Skeletal muscle satellite cell (primary cell): ENCODE data around the gene CFAP45.

Source experiments
- H3K27me3 ChIP-seq: 2 replicates; pipeline ENCODE4 v1.7.0; 2013; ENCODE audit warnings: low read length; ENCODE audit not compliant: control insufficient read depth, insufficient read depth
- H3K36me3 ChIP-seq: 2 replicates; pipeline ENCODE4 v1.7.0; 2013; ENCODE audit warnings: mild to moderate bottlenecking, control low read depth, low read length; ENCODE audit not compliant: insufficient read depth
- H3K4me1 ChIP-seq: 2 replicates; pipeline ENCODE4 v1.7.0; 2013; ENCODE audit warnings: low read length; ENCODE audit not compliant: control insufficient read depth, insufficient read depth
- H3K4me2 ChIP-seq: 2 replicates; pipeline ENCODE4 v1.7.0; 2013; ENCODE audit warnings: mild to moderate bottlenecking, low read length
- H3K4me3 ChIP-seq: 2 replicates; pipeline ENCODE4 v1.7.0; 2013; ENCODE audit warnings: low read length
- H3K9ac ChIP-seq: 2 replicates; pipeline ENCODE4 v1.7.0; 2013; ENCODE audit warnings: mild to moderate bottlenecking, low read depth, low read length, moderate library complexity
- H3K9me3 ChIP-seq: replicated peaks from 2 replicates; pipeline ENCODE4 v1.7.0; 2013; ENCODE audit warnings: mild to moderate bottlenecking, control low read depth, low read length

The CFAP45 gene

DNA sequence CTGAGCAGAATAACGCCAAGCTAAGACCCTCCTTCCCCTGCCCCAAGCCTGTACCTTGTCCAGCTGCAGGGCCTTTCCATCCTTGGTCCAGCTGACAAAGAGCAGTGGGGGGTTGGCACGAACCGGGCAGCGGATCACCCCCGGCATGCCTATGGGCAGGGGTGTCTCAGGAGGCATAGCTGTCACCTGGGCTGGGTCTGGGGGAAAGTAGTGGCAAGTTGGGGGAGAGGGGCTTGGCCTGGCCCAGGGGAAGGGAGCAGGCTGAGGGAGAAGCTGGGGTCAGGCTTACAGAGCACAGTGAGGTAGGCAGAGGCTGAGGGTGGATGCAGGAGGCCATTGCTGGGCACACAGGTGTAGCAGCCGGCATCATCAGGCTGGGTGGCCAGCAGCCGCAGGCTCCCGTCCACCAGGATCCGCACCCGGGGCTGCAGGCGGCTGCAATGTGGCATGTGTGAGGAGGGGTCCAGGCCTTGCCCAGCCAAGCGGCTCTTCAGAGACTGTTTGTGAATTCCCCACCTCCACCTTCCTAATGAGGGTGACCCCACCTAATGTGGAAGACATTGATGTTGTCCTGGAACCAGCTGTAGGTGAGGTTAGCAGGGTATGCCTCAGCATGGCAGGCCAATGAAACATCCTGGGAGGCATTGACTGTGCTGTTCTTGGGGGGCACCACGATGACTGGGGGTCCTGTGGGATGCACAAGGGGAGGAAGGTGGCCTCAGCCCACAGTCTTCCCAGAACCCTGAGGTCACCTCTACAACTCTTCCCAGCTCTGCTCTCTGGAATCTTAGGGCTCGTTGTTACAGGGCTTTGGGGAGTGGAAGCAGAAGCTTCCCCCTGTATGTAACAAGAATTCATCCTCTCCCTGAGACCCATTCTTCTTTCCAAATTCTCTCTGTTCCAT lies 34.4 kb upstream of the CFAP45 start:
- Histone ChIP-seq H3K27me3 (peaks cover 31% of the 10 kb centered on the region), H3K9me3 (no peaks in the 10 kb centered on the region), H3K36me3 (no peaks in the 10 kb centered on the region), H3K4me1 (no peaks in the 10 kb centered on the region), H3K9ac (no peak overlapping the region), H3K4me3 (no peak overlapping the region), H3K4me2 (no peak overlapping the region)

DNA sequence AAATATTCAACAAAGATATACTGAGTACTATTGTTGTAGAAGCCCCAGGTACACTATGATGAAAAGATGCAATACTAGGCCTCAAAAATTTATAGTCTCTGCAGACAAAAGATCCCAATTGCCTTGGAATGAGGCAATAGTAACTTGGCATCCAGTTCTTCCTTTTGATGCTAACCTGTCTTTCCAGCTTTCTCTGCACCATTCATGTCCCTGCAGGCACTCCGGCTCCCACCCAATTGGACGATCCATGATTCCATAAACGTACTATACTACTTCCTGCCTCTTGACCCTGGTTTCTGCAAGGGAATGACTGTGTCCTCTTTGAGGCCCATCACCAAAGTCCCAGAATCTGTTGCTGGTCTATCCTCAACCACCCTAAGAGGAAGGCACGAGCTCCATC lies 33.4 kb upstream of the CFAP45 start:
- Histone ChIP-seq H3K36me3 (no peaks in the 10 kb centered on the region), H3K4me1 (no peaks in the 10 kb centered on the region), H3K9me3 (no peaks in the 10 kb centered on the region), H3K27me3 (peaks cover 27% of the 10 kb centered on the region), H3K9ac (no peak overlapping the region), H3K4me3 (no peak overlapping the region), H3K4me2 (no peak overlapping the region)

- Histone ChIP-seq H3K27me3 (peaks cover 21% of the 10 kb centered on the region), H3K36me3 (no peaks in the 10 kb centered on the region), H3K4me1 (no peaks in the 10 kb centered on the region), H3K9me3 (no peaks in the 10 kb centered on the region), H3K4me3 (no peak overlapping the region), H3K9ac (no peak overlapping the region), H3K4me2 (no peak overlapping the region)
These were observed 32.6 kb upstream of the CFAP45 start for GRCh38 chr1:159932296-159933285.

- no peaks in the 10 kb centered on the region for H3K36me3 ChIP-seq
- peaks cover 21% of the 10 kb centered on the region for H3K27me3 ChIP-seq
- H3K4me2 ChIP-seq, result no peak overlapping the region
- H3K9me3 ChIP-seq, result no peaks in the 10 kb centered on the region
- H3K4me3 ChIP-seq, result no peak overlapping the region
- no peaks in the 10 kb centered on the region for H3K4me1 ChIP-seq
- H3K9ac ChIP-seq, result no peak overlapping the region
These were observed 31.8 kb upstream of the CFAP45 start for GRCh38 chr1:159931795-159932173.

GRCh38 chr1:159931101-159931794 lies 31.3 kb upstream of the CFAP45 start:
- peaks cover 21% of the 10 kb centered on the region for H3K27me3 ChIP-seq
- H3K9me3 ChIP-seq, result no peaks in the 10 kb centered on the region
- H3K4me3 ChIP-seq, result no peak overlapping the region
- H3K36me3 ChIP-seq, result no peaks in the 10 kb centered on the region
- H3K4me1 ChIP-seq, result no peaks in the 10 kb centered on the region
- no peak overlapping the region for H3K4me2 ChIP-seq
- H3K9ac ChIP-seq, result no peak overlapping the region

DNA sequence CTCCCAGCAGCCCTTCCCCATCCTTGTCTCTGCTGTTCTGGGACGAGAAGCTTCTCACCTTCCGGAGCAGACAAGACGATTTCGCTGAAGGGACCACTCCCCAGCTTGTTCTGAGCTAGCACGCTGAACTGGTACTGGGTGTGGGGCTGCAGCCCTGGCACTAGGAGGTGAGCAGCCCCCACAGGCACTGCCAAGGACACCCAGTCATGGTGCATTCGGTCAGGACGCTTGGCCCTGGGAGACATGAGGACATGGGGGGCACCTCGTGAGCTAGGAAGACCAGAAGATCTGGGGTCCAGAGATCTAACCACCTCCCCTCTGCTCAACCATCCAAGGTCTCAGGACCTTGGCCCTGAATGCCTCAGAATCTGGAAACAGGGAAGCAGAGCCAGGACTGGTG lies 30.7 kb upstream of the CFAP45 start:
- Histone ChIP-seq H3K36me3 (no peaks in the 10 kb centered on the region), H3K27me3 (peaks cover 15% of the 10 kb centered on the region), H3K4me3 (no peak overlapping the region), H3K4me1 (peaks cover 5% of the 10 kb centered on the region), H3K9ac (no peak overlapping the region), H3K9me3 (no peaks in the 10 kb centered on the region), H3K4me2 (no peak overlapping the region)

DNA sequence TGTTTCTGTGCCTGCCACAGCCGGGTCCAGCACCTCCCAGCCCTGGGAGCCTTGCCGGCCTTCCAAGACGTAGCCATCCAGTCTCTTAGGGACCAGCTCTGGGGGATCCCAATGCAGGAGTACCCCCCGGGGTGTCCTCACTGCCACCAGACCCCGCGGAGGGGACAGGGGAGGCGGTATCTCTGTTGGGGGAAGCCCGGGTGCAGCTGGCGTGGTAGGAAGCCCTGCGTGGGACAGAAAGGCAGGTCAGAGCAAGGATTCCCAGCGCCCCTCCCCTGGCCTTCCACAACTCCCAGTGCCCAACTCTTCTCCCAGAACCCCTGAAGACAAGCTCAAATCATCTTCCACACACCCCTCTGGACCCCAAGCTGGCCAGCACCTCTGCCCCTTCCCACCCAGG lies 30.3 kb upstream of the CFAP45 start:
- H3K9me3 ChIP-seq, result no peaks in the 10 kb centered on the region
- H3K4me2 ChIP-seq, result no peak overlapping the region
- H3K4me1 ChIP-seq, result peaks cover 6% of the 10 kb centered on the region
- H3K9ac ChIP-seq, result no peak overlapping the region
- peaks cover 11% of the 10 kb centered on the region for H3K27me3 ChIP-seq
- H3K4me3 ChIP-seq, result no peak overlapping the region
- no peaks in the 10 kb centered on the region for H3K36me3 ChIP-seq

- Histone ChIP-seq H3K9ac (no peak overlapping the region), H3K9me3 (no peaks in the 10 kb centered on the region), H3K27me3 (peaks cover 3% of the 10 kb centered on the region), H3K36me3 (no peaks in the 10 kb centered on the region), H3K4me3 (no peak overlapping the region), H3K4me2 (no peak overlapping the region), H3K4me1 (peaks cover 6% of the 10 kb centered on the region)
These were observed 29.4 kb upstream of the CFAP45 start for GRCh38 chr1:159929155-159930051.

DNA sequence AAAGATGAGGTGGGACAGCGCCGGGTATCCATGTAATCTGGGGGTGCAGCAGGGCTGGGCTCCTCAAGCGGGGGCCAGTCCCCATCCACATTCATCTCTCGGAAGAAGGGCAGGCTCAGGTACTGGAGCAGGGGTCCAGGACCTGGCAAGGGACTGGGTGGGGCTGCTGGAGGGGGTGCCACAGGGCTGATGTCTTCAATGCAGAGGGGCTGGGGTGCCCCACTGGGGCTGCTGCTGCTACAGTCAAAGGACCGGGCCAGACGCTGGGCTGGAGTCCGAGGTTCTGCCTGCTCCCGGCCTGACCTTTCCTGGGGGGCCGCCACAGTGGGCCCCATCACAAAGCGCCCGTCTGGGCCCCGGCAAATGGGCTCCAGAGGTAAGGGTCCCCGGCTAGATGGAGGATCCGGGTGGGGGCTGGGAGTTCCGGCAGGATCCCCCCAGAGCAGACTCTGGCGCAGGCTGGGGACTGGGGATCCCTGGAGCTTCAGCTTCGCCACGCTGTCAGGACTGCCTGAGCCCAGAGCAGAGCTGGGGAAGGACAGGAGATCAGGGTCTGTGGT lies 28.6 kb upstream of the CFAP45 start:
- Histone ChIP-seq H3K4me2 (no peak overlapping the region), H3K4me1 (peaks cover 6% of the 10 kb centered on the region), H3K9ac (no peak overlapping the region), H3K9me3 (no peaks in the 10 kb centered on the region), H3K36me3 (no peaks in the 10 kb centered on the region), H3K4me3 (no peak overlapping the region), H3K27me3 (peaks cover 3% of the 10 kb centered on the region)

GRCh38 chr1:159927849-159928431 lies 28.0 kb upstream of the CFAP45 start:
- no peaks in the 10 kb centered on the region for H3K9me3 ChIP-seq
- no peak overlapping the region for H3K4me2 ChIP-seq
- no peak overlapping the region for H3K4me3 ChIP-seq
- H3K36me3 ChIP-seq, result no peaks in the 10 kb centered on the region
- H3K4me1 ChIP-seq, result peaks cover 13% of the 10 kb centered on the region
- H3K9ac ChIP-seq, result no peak overlapping the region
- H3K27me3 ChIP-seq, result peaks cover 3% of the 10 kb centered on the region
